ACHN (cell line): ENCODE data around the gene ELAC2.
A peak's percentile ranks its signal among the peaks of the same experiment; 100 is the strongest.
"Not testable (repeated sequence)": the region's sequence is repeated elsewhere in the genome, so short reads cannot be mapped to it uniquely, and the experiment has no call there.

Experiments
- DNase-seq: peaks from one replicate; pipeline ENCODE4 v3.0.0-alpha.2; 2015
- in situ Hi-C: cut with HindIII; loops from 2 replicates; pipeline ENCODE4 v1.10.0; 2017; ENCODE audit warnings: low sequenced_read_pairs, low pct_ligation_motif_present, low pct_unique_long_range_greater_than_20kb

ELAC2 gene

GRCh38 chr17:12995106-12995895 is 22.5 kb downstream of the ELAC2 start:
- in situ Hi-C loops = no loop called here

GRCh38 chr17:12994341-12995074 is 23.3 kb downstream of the ELAC2 start:
- in situ Hi-C loops = no loop called here

More at GRCh38 chr17:12995106-12995895, 22.5 kb downstream of the ELAC2 start:
- DNase-seq = no peak

GRCh38 chr17:12993631-12994030 is 24.2 kb downstream of the ELAC2 start:
- in situ Hi-C loops = no loop called here
- no peak for DNase-seq

More at GRCh38 chr17:12994341-12995074, 23.3 kb downstream of the ELAC2 start:
- DNase-seq = no peak

- in situ Hi-C loops = no loop called here
- DNase-seq = no peak
Measured at GRCh38 chr17:12992676-12993075, 25.2 kb downstream of the ELAC2 start.

GRCh38 chr17:12990926-12991325 is 26.9 kb downstream of the ELAC2 start:
- in situ Hi-C loops = no loop called here
- no peak for DNase-seq

- in situ Hi-C loops = no loop called here
- DNase-seq = no peak
Measured at GRCh38 chr17:12990041-12990808, 27.6 kb downstream of the ELAC2 start.

GRCh38 chr17:12987120-12987519 is 30.7 kb downstream of the ELAC2 start:
- DNase-seq = no peak
- in situ Hi-C loops = no loop called here

GRCh38 chr17:12985431-12986293 is 32.2 kb downstream of the ELAC2 start:
- in situ Hi-C loops = no loop called here
- no peak for DNase-seq

- peak; percentile 20 for DNase-seq
- in situ Hi-C loops = no loop called here
Measured at GRCh38 chr17:12983991-12984884, 33.6 kb downstream of the ELAC2 start.

GRCh38 chr17:12982224-12982623 is 35.6 kb downstream of the ELAC2 start:
- in situ Hi-C loops = no loop called here
- no peak for DNase-seq

- no peak for DNase-seq
- in situ Hi-C loops = no loop called here
Measured at GRCh38 chr17:12979826-12980500, 37.9 kb downstream of the ELAC2 start.

GRCh38 chr17:12979246-12979645 is 38.6 kb downstream of the ELAC2 start:
- DNase-seq = no peak
- in situ Hi-C loops = no loop called here

- in situ Hi-C loops, DNase-seq: not testable (repeated sequence)
Measured at GRCh38 chr17:12978787-12979186, 39.0 kb downstream of the ELAC2 start.

- in situ Hi-C loops = no loop called here
- DNase-seq = no peak
Measured at GRCh38 chr17:12977008-12977751, 40.6 kb downstream of the ELAC2 start.

GRCh38 chr17:12974005-12974531 is 43.8 kb downstream of the ELAC2 start:
- in situ Hi-C loops = no loop called here
- no peak for DNase-seq

- in situ Hi-C loops = no loop called here
- DNase-seq = no peak
Measured at GRCh38 chr17:12973496-12974004, 44.3 kb downstream of the ELAC2 start.
